Muscle layer of duodenum (tissue), 2 donors: ENCODE data around the gene GALNT18.

Source experiments
- H3K27ac ChIP-seq: one replicate; pipeline ENCODE4 v1.7.0; 2013; ENCODE audit warnings: mild to moderate bottlenecking, low read length
- H3K27me3 ChIP-seq: one replicate; pipeline ENCODE4 v1.7.0; 2013; ENCODE audit warnings: low read depth, mild to moderate bottlenecking, control low read depth, low read length
- H3K36me3 ChIP-seq, 2 donors: one replicate each; pipeline ENCODE4 v1.7.0; 2013; ENCODE audit warnings: low read length in 2 of 2, control low read depth in 1 of 2, mild to moderate bottlenecking in 1 of 2; ENCODE audit not compliant: insufficient read depth in 2 of 2, control insufficient read depth in 1 of 2
- H3K4me1 ChIP-seq, 2 donors: one replicate each; pipeline ENCODE4 v1.7.0; 2013; ENCODE audit warnings: low read length in 2 of 2, mild to moderate bottlenecking in 2 of 2, control low read depth in 1 of 2, moderate library complexity in 1 of 2; ENCODE audit not compliant: insufficient read depth in 2 of 2, control insufficient read depth in 1 of 2
- H3K4me3 ChIP-seq, 2 donors: one replicate each; pipeline ENCODE4 v1.7.0; 2013; ENCODE audit warnings: low read length in 2 of 2, low read depth in 1 of 2, mild to moderate bottlenecking in 1 of 2
- H3K9me3 ChIP-seq, 2 donors: one replicate each; pipeline ENCODE4 v1.7.0; 2013; ENCODE audit warnings: low read length in 2 of 2, control low read depth in 1 of 2, mild to moderate bottlenecking in 1 of 2; ENCODE audit not compliant: control insufficient read depth in 1 of 2
- donor health status: healthy.

GALNT18 gene

DNA sequence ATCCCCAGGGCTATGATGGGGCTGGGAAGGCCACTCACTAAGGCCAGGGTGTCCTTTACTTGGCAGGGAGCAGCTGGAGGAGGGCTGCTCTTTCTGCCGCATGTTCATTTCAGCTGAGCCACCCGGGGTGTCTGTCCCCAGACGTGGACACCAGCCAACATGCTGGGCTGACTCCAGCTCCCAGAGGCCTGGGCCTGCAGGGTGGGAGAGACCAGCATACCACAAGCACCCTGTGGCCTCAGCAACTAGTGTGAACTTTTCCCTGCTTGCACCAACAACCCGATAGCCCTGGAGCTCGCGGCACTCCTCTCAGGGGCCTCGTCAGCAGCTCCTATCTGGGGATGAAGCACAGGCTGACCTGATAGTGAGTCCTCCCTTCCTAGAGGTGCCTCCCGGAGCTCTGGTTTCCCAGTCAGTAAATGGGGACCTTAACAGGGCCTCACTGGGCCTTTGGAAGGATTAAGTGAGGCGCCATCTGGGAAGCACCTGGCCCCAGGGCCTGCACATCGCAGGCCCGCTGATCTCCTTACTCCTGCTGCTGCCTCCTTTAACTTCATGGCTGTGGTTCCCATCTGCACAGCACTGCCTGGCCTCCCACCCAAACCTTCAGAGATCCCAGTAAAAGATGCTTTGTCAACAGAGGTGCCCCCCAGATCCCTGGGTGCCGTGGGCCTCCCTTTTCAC is 83.4 kb downstream of the GALNT18 start:
- Histone ChIP-seq H3K27ac (no peak overlapping the region), H3K36me3 (no peaks in the 10 kb centered on the region), H3K9me3 (no peaks in the 10 kb centered on the region), H3K4me3 (no peak overlapping the region), H3K4me1 (peaks cover 0 to 29% of the 10 kb centered on the region in 2 donors), H3K27me3 (no peaks in the 10 kb centered on the region)

DNA sequence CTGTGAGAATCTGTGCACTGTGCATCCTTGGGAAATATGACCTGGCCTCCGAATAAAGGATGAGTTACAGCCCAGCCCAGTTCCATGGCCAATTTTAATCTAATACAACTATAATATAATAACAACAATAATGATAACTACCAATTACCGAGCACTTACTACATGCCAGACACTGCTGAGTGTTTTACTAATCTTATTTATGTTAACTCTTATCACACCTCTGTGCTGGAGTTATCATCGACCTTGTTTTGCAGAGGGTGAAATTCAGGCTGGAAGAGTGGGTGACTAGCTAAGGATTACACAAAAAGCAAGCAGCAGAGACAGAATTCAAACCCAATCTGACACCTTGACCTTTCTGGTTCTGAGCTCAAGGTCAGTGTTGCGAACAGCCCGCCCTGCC is 83.9 kb downstream of the GALNT18 start:
- no peak overlapping the region for H3K4me3 ChIP-seq
- no peaks in the 10 kb centered on the region for H3K36me3 ChIP-seq
- H3K9me3 ChIP-seq: no peaks in the 10 kb centered on the region
- H3K27ac ChIP-seq: no peak overlapping the region
- H3K27me3 ChIP-seq: no peaks in the 10 kb centered on the region
- H3K4me1 ChIP-seq: peaks cover 0 to 29% of the 10 kb centered on the region in 2 donors

DNA sequence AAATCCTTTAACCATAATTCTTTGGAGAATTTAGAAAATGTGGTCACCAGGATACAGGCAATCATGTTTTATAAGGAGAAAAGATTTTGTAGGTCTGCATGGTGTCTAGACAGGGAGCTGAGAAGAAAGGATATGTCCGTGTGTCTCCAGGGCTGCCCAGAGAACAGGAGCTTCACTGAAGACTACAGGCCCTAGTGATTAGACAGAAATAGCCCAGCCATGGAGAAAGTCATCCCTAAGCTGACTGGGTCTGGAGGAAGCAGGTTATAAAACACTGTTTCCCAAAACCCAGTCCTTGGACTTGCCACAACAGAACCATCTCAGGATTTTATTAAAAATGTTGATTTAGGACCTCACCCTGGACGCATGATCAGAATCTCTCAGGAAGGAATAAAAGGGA is 84.4 kb downstream of the GALNT18 start:
- no peaks in the 10 kb centered on the region for H3K36me3 ChIP-seq
- H3K27me3 ChIP-seq: no peaks in the 10 kb centered on the region
- H3K4me3 ChIP-seq: no peak overlapping the region
- no peak overlapping the region for H3K27ac ChIP-seq
- H3K4me1 ChIP-seq: peaks cover 0 to 29% of the 10 kb centered on the region in 2 donors
- no peaks in the 10 kb centered on the region for H3K9me3 ChIP-seq

DNA sequence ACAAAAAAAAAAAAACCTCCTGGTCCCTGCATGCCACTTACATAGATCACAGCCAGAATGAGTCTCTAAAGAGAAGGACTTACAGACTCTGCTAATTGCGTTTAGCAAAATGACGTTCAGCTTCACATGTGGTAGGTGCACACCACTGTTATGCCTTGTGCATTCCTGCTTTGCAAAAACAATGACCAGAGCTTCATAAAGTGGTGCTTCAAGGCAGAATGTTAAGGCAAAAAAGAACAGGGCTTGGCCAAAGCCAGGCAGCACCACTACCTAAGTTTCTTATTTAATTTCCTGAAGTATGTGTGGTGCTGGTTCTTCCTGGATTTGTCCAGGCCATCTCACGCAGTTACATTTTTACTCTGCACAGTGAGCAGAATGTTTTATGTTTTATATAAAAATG is 85.2 kb downstream of the GALNT18 start:
- Histone ChIP-seq H3K36me3 (no peaks in the 10 kb centered on the region), H3K9me3 (no peaks in the 10 kb centered on the region), H3K27me3 (no peaks in the 10 kb centered on the region), H3K4me1 (peaks cover 0 to 29% of the 10 kb centered on the region in 2 donors), H3K4me3 (no peak overlapping the region), H3K27ac (no peak overlapping the region)

DNA sequence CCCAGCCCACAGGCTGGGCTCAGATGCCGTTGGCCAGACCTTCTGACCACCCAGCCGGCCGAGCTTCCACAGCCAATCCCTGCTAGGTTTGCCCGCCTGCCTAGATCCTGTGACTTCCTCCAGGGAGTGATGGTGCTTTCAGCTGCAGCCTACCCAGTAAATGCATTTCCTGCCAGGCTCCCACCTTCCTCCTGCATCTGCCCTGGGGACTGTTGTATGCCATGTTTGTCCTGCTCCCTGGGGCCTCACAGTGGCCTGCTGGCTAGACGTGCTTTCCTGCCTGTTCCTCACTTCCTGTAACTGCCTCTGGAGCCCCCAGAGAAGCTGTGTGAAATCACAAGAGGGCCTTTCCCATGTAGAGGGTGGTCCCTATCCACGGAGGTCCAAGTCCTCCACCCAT is 86.2 kb downstream of the GALNT18 start:
- Histone ChIP-seq H3K27ac (no peak overlapping the region), H3K4me1 (peaks cover 0 to 37% of the 10 kb centered on the region in 2 donors)

DNA sequence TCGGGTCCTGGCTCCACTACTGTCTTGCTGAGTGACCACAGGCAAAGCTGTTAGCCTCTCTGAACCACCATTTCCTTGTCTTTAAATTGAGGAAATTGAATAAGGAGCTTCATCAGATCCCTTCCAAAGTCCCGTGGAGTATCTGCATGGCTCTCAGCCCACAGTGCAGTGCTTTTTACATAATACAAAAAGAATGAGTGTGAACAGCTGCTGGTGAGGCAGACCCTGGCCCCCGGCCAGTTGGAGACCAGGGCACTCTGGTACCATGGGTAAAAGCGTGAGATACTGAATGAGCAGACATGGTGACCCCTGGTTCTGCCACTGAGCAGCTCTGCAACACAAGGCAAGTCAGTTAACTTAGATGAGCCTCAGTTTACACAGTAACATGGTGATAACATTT is 86.8 kb downstream of the GALNT18 start:
- H3K4me1 ChIP-seq: peaks cover 0 to 37% of the 10 kb centered on the region in 2 donors
- no peak overlapping the region for H3K27ac ChIP-seq
- no peaks in the 10 kb centered on the region for H3K9me3 ChIP-seq
- H3K4me3 ChIP-seq: no peak overlapping the region
- H3K36me3 ChIP-seq: no peaks in the 10 kb centered on the region
- H3K27me3 ChIP-seq: no peaks in the 10 kb centered on the region

More for the DNA sequence above, 86.2 kb downstream of the GALNT18 start:
- no peaks in the 10 kb centered on the region for H3K9me3 ChIP-seq
- no peaks in the 10 kb centered on the region for H3K36me3 ChIP-seq
- H3K4me3 ChIP-seq: no peak overlapping the region
- no peaks in the 10 kb centered on the region for H3K27me3 ChIP-seq

DNA sequence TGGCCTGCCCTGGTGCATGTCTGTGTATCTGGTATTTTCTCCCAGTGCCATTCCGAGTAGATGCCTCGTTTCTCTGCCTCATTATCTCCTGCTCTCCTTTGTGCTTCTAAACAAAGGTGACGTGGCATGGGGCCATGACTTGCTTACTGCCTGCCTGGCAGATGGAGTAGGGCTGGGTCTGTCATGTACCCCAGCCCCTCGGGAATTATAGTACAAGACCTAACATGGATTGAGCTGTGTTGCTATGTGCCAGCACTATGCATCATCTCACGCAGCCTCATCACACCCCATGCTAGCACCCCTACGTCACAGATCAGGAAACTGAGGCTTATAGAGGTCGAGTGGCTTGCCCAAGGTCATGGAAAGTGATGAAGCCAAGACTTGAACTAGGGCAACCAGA is 88.1 kb downstream of the GALNT18 start:
- H3K9me3 ChIP-seq: no peaks in the 10 kb centered on the region
- no peaks in the 10 kb centered on the region for H3K36me3 ChIP-seq
- H3K27ac ChIP-seq: no peak overlapping the region
- peaks cover 0 to 34% of the 10 kb centered on the region in 2 donors for H3K4me1 ChIP-seq
- H3K4me3 ChIP-seq: no peak overlapping the region
- H3K27me3 ChIP-seq: no peaks in the 10 kb centered on the region

DNA sequence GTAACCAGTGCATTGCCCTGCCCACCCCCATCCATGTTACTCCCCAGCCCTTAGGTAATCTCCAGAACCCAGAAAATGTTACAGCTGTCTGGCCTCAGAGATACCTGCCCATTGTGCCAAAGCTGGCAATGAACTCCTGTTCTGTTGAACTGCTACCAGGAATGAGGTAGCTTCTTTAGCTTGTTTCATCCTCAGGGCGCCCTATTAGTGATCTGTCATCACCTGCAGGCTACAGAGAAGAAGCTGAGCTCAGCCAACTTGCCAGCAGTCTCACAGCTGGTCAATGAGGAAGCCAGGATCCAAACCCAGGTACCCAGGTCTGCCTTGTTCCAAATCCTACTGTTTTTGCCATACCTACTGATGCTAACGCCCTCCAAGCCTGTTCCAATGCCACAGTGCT is 88.7 kb downstream of the GALNT18 start:
- Histone ChIP-seq H3K9me3 (no peaks in the 10 kb centered on the region), H3K4me3 (no peak overlapping the region), H3K27ac (no peak overlapping the region), H3K36me3 (no peaks in the 10 kb centered on the region), H3K27me3 (no peaks in the 10 kb centered on the region), H3K4me1 (peaks cover 0 to 27% of the 10 kb centered on the region in 2 donors)

DNA sequence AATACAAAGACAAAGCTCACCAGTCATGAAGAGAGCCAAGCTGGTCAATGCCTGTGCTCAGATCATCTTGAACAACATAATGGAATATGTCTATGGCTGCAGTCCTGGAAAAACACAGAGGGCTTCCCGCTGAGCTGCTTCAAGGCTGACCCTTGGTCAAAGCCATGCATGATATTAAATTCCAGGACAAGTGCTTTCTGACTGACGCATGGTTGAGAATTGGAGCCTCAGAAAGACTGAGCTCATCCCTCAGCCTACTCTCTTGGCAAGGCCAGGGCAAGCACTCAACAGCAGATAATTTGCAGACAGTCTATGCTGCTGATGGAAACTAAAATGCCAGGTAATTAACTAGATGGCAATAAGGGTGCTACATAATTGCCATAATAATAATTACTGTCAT is 89.2 kb downstream of the GALNT18 start:
- H3K4me3 ChIP-seq: no peak overlapping the region
- H3K36me3 ChIP-seq: no peaks in the 10 kb centered on the region
- H3K9me3 ChIP-seq: no peaks in the 10 kb centered on the region
- H3K4me1 ChIP-seq: peaks cover 0 to 24% of the 10 kb centered on the region in 2 donors
- H3K27me3 ChIP-seq: no peaks in the 10 kb centered on the region
- H3K27ac ChIP-seq: no peak overlapping the region

DNA sequence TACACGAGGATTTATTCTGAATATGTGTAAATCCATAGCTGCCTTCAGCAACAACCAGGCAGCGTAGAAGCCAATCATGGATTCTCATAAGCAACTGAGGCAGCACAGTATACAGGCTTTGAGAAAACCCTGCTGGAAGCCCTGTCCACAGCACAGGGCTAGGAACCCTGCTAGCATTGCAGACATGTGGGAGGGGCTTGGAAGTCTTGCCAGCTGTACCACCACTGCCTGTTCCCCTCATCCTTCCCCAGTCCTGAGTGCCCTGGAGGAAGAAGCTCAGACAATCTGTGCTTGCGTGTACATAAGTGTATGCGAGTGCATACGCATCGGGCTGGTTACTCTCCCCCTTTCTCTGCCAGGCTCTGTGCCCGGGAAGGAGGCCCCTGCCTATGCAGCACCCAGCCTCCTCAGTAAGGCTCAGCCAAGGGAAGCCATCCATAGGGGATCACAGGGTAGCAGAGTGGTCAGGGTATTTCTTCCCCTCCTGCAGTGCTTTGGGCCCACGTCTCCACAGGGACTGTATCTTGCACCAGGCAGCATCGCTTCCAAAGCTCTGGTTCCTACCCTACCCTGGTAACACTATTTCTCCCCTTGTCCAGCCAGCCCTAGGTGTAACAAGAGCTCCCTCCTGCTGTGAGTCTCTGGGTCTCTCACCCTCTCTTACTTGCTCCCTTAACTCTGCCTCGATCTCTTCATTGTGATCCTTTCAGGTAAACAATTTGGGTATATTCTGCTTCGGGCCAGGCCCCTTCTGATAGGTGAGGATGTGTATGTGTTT is 90.5 kb downstream of the GALNT18 start:
- H3K36me3 ChIP-seq: no peaks in the 10 kb centered on the region
- H3K4me3 ChIP-seq: no peak overlapping the region
- H3K27ac ChIP-seq: no peak overlapping the region
- H3K9me3 ChIP-seq: no peaks in the 10 kb centered on the region
- no peaks in the 10 kb centered on the region for H3K27me3 ChIP-seq
- peaks cover 0 to 19% of the 10 kb centered on the region in 2 donors for H3K4me1 ChIP-seq

DNA sequence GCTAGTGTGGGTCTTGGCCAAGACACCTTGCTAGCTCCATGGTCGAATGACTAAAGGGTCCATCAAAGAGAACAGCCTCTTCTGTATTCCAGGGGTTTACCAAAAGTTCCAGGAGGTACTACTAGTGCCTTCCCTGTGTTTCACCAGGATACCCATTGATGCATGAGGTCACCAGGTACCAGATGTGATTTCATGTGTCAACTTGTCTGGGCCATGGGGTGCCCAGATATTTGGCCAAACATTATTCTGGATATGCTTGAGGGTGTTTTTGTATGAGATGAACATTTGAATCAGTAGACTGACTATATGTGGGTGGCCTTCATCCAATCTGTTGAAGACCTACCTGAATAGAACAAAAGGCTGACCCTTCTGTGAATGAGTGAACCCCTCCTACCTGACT is 92.8 kb downstream of the GALNT18 start:
- Histone ChIP-seq H3K9me3 (no peaks in the 10 kb centered on the region), H3K36me3 (no peaks in the 10 kb centered on the region), H3K27ac (no peak overlapping the region), H3K4me3 (no peak overlapping the region), H3K27me3 (no peaks in the 10 kb centered on the region), H3K4me1 (peaks cover 0 to 8% of the 10 kb centered on the region in 2 donors)
